ENCODE data around the gene CTNS. TPM values are rescaled to one million over a fixed set of nuclear protein-coding genes. Genes with fewer than 3 reads are reported as not detected.

The CTNS gene
- total and polyA plus RNA-seq, 2 of the 13 experiments (the other 11 are each of a cell fraction or from before 2014, with no cell fraction given), result 9.5 to 13.7 TPM

DNA sequence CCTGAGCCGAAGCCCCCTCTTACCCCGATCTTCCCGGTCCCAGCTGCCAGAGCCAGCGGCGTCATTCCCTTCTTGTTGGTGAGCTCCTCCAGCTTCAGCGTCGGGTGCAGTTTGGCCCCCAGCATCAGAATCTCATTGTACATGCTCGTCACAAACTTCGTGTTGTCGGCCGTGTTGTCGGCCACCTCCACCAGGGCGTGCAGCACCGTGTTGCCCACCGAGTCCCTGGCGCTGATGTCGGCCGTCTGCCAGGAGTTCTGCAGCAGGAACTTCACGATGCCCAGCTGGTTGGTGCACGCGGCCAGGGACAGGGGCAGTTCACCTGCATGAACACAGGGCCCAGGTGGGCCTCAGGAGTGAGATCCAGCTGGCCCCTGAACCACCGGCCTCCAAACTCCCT is 46.8 kb upstream of the CTNS start:
- Histone ChIP-seq H3K4me2 (ENCODE audit: low read depth, low read length) (no peak overlapping the region), H3K27ac (ENCODE audit: extremely low read length, insufficient read depth, low read length) (no peak overlapping the region), H2AFZ (ENCODE audit: low read length) (no peak overlapping the region), H4K20me1 (ENCODE audit: insufficient read depth, low read length) (no peaks in the 10 kb centered on the region), H3K36me3 (replicated peaks in 1 of 2; ENCODE audit: control insufficient read depth in 1 of 2, insufficient read depth in 2 of 2, low read length in 2 of 2) (peaks cover 21 to 56% of the 10 kb centered on the region in 2 experiments), H3K4me3 (replicated peaks in 1 of 3; ENCODE audit: insufficient read depth in 1 of 3, low read depth in 2 of 3, low read length in 3 of 3) (no peak overlapping the region), H3K27me3 (ENCODE audit: control insufficient read depth in 1 of 2, insufficient read depth in 2 of 2, low read length in 2 of 2) (no peaks in the 10 kb centered on the region), H3K79me2 (ENCODE audit: insufficient read depth, low read length) (no peaks in the 10 kb centered on the region), H3K9me3 (ENCODE audit: low read length) (no peaks in the 10 kb centered on the region), H3K9ac (ENCODE audit: insufficient read depth, low read depth, low read length) (no peak overlapping the region), H3K4me1 (ENCODE audit: insufficient read depth, low read length) (no peaks in the 10 kb centered on the region)
- TF ChIP-seq, protein P1, sequence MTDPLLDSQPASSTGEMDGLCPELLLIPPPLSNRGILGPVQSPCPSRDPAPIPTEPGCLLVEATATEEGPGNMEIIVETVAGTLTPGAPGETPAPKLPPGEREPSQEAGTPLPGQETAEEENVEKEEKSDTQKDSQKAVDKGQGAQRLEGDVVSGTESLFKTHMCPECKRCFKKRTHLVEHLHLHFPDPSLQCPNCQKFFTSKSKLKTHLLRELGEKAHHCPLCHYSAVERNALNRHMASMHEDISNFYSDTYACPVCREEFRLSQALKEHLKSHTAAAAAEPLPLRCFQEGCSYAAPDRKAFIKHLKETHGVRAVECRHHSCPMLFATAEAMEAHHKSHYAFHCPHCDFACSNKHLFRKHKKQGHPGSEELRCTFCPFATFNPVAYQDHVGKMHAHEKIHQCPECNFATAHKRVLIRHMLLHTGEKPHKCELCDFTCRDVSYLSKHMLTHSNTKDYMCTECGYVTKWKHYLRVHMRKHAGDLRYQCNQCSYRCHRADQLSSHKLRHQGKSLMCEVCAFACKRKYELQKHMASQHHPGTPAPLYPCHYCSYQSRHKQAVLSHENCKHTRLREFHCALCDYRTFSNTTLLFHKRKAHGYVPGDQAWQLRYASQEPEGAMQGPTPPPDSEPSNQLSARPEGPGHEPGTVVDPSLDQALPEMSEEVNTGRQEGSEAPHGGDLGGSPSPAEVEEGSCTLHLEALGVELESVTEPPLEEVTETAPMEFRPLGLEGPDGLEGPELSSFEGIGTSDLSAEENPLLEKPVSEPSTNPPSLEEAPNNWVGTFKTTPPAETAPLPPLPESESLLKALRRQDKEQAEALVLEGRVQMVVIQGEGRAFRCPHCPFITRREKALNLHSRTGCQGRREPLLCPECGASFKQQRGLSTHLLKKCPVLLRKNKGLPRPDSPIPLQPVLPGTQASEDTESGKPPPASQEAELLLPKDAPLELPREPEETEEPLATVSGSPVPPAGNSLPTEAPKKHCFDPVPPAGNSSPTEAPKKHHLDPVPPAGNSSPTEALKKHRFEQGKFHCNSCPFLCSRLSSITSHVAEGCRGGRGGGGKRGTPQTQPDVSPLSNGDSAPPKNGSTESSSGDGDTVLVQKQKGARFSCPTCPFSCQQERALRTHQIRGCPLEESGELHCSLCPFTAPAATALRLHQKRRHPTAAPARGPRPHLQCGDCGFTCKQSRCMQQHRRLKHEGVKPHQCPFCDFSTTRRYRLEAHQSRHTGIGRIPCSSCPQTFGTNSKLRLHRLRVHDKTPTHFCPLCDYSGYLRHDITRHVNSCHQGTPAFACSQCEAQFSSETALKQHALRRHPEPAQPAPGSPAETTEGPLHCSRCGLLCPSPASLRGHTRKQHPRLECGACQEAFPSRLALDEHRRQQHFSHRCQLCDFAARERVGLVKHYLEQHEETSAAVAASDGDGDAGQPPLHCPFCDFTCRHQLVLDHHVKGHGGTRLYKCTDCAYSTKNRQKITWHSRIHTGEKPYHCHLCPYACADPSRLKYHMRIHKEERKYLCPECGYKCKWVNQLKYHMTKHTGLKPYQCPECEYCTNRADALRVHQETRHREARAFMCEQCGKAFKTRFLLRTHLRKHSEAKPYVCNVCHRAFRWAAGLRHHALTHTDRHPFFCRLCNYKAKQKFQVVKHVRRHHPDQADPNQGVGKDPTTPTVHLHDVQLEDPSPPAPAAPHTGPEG (CRISPR knock-in tag; IDR thresholded peaks at IDR 0.05), result no peak
- no peak for TF ChIP-seq ZNF232 (CRISPR knock-in tag; IDR thresholded peaks at IDR 0.05; ENCODE audit: borderline replicate concordance)
- TF ChIP-seq, protein P2, sequence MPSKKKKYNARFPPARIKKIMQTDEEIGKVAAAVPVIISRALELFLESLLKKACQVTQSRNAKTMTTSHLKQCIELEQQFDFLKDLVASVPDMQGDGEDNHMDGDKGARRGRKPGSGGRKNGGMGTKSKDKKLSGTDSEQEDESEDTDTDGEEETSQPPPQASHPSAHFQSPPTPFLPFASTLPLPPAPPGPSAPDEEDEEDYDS (CRISPR knock-in tag; IDR thresholded peaks at IDR 0.05), result no peak
- no peak for TF ChIP-seq AHR (CRISPR knock-in tag; IDR thresholded peaks at IDR 0.05)
- TF ChIP-seq NFKBIZ (CRISPR knock-in tag; IDR thresholded peaks at IDR 0.05), result no peak
- no peak for TF ChIP-seq ZMYM4 (CRISPR knock-in tag; IDR thresholded peaks at IDR 0.05)
- no peak for TF ChIP-seq ZNF644 (CRISPR knock-in tag; IDR thresholded peaks at IDR 0.05; ENCODE audit: low read depth)
- TF ChIP-seq MED1 (CRISPR knock-in tag; IDR thresholded peaks at IDR 0.05), result no peak
- TF ChIP-seq NFIC (IDR thresholded peaks at IDR 0.05; ENCODE audit: low read length), result no peak
- no peak for TF ChIP-seq ZNF33B (CRISPR knock-in tag; IDR thresholded peaks at IDR 0.05)
- TF ChIP-seq, protein P3, sequence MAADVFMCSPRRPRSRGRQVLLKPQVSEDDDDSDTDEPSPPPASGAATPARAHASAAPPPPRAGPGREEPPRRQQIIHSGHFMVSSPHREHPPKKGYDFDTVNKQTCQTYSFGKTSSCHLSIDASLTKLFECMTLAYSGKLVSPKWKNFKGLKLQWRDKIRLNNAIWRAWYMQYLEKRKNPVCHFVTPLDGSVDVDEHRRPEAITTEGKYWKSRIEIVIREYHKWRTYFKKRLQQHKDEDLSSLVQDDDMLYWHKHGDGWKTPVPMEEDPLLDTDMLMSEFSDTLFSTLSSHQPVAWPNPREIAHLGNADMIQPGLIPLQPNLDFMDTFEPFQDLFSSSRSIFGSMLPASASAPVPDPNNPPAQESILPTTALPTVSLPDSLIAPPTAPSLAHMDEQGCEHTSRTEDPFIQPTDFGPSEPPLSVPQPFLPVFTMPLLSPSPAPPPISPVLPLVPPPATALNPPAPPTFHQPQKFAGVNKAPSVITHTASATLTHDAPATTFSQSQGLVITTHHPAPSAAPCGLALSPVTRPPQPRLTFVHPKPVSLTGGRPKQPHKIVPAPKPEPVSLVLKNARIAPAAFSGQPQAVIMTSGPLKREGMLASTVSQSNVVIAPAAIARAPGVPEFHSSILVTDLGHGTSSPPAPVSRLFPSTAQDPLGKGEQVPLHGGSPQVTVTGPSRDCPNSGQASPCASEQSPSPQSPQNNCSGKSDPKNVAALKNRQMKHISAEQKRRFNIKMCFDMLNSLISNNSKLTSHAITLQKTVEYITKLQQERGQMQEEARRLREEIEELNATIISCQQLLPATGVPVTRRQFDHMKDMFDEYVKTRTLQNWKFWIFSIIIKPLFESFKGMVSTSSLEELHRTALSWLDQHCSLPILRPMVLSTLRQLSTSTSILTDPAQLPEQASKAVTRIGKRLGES (CRISPR knock-in tag; IDR thresholded peaks at IDR 0.05; ENCODE audit: borderline replicate concordance), result no peak
- TF ChIP-seq SATB2 (CRISPR knock-in tag; IDR thresholded peaks at IDR 0.05), result no peak
- TF ChIP-seq KDM6A (CRISPR knock-in tag; IDR thresholded peaks at IDR 0.05; ENCODE audit: low read depth), result no peak
- TF ChIP-seq, protein P4, sequence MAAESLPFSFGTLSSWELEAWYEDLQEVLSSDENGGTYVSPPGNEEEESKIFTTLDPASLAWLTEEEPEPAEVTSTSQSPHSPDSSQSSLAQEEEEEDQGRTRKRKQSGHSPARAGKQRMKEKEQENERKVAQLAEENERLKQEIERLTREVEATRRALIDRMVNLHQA (CRISPR knock-in tag; IDR thresholded peaks at IDR 0.05), result no peak
- TF ChIP-seq KDM1A (CRISPR knock-in tag; IDR thresholded peaks at IDR 0.05), result no peak
- TF ChIP-seq ZSCAN31 (CRISPR knock-in tag; IDR thresholded peaks at IDR 0.05; ENCODE audit: low read depth), result no peak
- TF ChIP-seq ZNF510 (CRISPR knock-in tag; IDR thresholded peaks at IDR 0.05; ENCODE audit: low read depth), result no peak
- no peak for DNase-seq (ENCODE audit: low spot score)
- no peak for FAIRE-seq
- POLR2A ChIA-PET, result no interaction called here
- no peak for ATAC-seq
- intact Hi-C loops (cut with micrococcal nuclease; ENCODE audit: unreplicated experiment), result no loop called here
- CTCF ChIA-PET (ENCODE audit: low intra/inter-chr PET ratio, low total read pairs), result no interaction called here
- 99% methylated on average over 22 of the region's 22 CpGs for WGBS (ENCODE audit: low lambda C conversion rate)
- no TSS peak for BruUV-seq (replicated peaks)
- in situ Hi-C loops (cut with HindIII; ENCODE audit: extremely low pct_ligation_motif_present, low pct_unique_long_range_greater_than_20kb), result no loop called here

Data from HepG2 (cell line).